GM12891 (cell line): Measurements from ENCODE around the gene PCK2.

Experiments
- PAX5 ChIP-seq: IDR thresholded peaks from 2 replicates; pipeline ENCODE4 v1.6.1; 2011; ENCODE audit warnings: low read length, moderate library complexity, mild to moderate bottlenecking; ENCODE audit not compliant: insufficient read depth, severe bottlenecking
- POLR2A ChIP-seq: IDR thresholded peaks from 2 replicates; pipeline ENCODE4 v1.6.1; 2011; ENCODE audit warnings: low read depth, low read length, control low read depth
- POLR2AphosphoS5 ChIP-seq: IDR thresholded peaks from 2 replicates; pipeline ENCODE4 v1.6.1; 2011; ENCODE audit warnings: low read depth, low read length, control low read depth
- POU2F2 ChIP-seq: IDR thresholded peaks from 2 replicates; pipeline ENCODE4 v1.6.1; 2011; ENCODE audit warnings: low read depth, mild to moderate bottlenecking, control low read depth, low read length, moderate library complexity
- SPI1 ChIP-seq: IDR thresholded peaks from 2 replicates; pipeline ENCODE4 v1.6.1; 2011; ENCODE audit warnings: low read depth, low read length, control low read depth
- TAF1 ChIP-seq: IDR thresholded peaks from 2 replicates; pipeline ENCODE4 v1.6.1; 2011; ENCODE audit warnings: low read depth, low read length, control low read depth

DNA sequence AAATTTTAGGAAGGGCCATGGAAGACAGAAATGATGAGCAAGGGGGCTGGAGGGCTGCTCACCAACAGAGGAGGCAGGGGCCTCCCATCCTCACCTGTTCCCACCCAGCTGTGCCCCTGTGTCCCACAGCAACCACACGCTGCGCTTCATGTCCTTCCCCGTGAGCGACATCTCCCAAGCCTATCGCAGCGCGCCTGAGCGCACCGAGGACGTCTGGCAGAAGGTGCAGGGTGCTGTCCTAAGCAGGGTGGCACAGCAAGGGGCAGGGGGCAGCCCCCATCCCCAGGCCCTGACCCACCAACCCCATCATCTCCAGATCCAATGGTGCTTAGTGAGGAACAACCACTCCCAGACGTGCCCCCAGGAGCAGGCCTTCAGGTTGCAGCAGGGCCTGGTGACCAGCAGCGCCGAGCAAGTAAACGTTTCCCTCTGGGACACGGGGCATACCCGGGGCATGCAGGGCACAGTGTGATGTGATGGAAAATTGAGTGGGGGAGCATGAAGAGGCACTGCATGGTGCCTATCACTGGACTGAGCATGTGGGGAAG lies 34.2 kb upstream of the PCK2 start:
- TF ChIP-seq POLR2AphosphoS5 (no peak), SPI1 (no peak), POLR2A (no peak), TAF1 (no peak), POU2F2 (no peak), PAX5 (no peak)
